Right cardiac atrium (tissue), 5 donors: ENCODE results near the gene PHKG1. TPM values are rescaled to one million over a fixed set of nuclear protein-coding genes. Genes with fewer than 3 reads are reported as not detected.
"Not testable (repeated sequence)": the region's sequence is repeated elsewhere in the genome, so short reads cannot be mapped to it uniquely, and the experiment has no call there.

Experiments used
- ATAC-seq, 2 donors: fragments of 200-7000 bp; cut with Tn5 transposase; one replicate each; pipeline versions ENCODE4 v1.8.0 to v1.9.1; 2020; ENCODE audit warnings: moderate library complexity in 2 of 2, mild to moderate bottlenecking in 1 of 2
- DNase-seq, 3 donors: peaks; one replicate each; pipeline ENCODE4 v3.0.0-alpha.2; 2020
- H3K27ac ChIP-seq: one replicate; pipeline ENCODE4 v1.5.1; 2013; ENCODE audit warnings: mild to moderate bottlenecking, low read length, control low read depth, moderate library complexity
- H3K27me3 ChIP-seq: one replicate; pipeline ENCODE4 v1.6.1; 2013; ENCODE audit not compliant: control insufficient read depth, insufficient read depth
- H3K4me1 ChIP-seq: one replicate; pipeline ENCODE4 v1.6.1; 2013; ENCODE audit warnings: low read length; ENCODE audit not compliant: control insufficient read depth, insufficient read depth
- H3K4me3 ChIP-seq: one replicate; pipeline ENCODE4 v1.5.1; 2013; ENCODE audit warnings: low read length, control low read depth
- H3K9me3 ChIP-seq: one replicate; pipeline ENCODE4 v1.6.1; 2013; ENCODE audit warnings: low read length; ENCODE audit not compliant: control insufficient read depth
- WGBS: extraction: QIAGEN DNeasy Blood & Tissue Kit; methylation state at CpG from one replicate; pipeline ENCODE4 v1.1.7; 2013; 5-methylcytosine and 5-hydroxymethylcytosine counted together
- intact Hi-C, 4 donors: fragments of 100-400 bp; cut with DNase I; formaldehyde crosslinking; loops; one replicate each; pipeline versions ENCODE4 v1.11.0 to v1.14.0; 2022 to 2023
- polyA plus RNA-seq: library from polyadenylated mRNA; stranded (reverse); fragments of 200-250 nt; gene quantifications from one replicate; pipeline ENCODE4 v1.2.3, GENCODE V29; 2013
- total RNA-seq, 4 donors: library from RNA; stranded (reverse); fragmentation: NEBNext Ultra II Directional; extraction: Animal tissue kit (Norgen Biotek cat#: 25700); gene quantifications; one replicate each; pipeline ENCODE4 v1.2.1, GENCODE V29; 2021
- donor health status: healthy with polysubstance abuse.
- donor health status: DM: no; HTN: yes; CAD: no.
- donor health status: DM: no; HTN: no; CAD: no.
- donor health status: DM: no; HTN: yes; CAD: no; lungs with severe emphysema.
- donor health status: DM: yes; HTN: yes; CAD: no.

Gene PHKG1
- total and polyA plus RNA-seq, 5 donors = 22.6 to 50.4 (median 24.5) TPM

DNA sequence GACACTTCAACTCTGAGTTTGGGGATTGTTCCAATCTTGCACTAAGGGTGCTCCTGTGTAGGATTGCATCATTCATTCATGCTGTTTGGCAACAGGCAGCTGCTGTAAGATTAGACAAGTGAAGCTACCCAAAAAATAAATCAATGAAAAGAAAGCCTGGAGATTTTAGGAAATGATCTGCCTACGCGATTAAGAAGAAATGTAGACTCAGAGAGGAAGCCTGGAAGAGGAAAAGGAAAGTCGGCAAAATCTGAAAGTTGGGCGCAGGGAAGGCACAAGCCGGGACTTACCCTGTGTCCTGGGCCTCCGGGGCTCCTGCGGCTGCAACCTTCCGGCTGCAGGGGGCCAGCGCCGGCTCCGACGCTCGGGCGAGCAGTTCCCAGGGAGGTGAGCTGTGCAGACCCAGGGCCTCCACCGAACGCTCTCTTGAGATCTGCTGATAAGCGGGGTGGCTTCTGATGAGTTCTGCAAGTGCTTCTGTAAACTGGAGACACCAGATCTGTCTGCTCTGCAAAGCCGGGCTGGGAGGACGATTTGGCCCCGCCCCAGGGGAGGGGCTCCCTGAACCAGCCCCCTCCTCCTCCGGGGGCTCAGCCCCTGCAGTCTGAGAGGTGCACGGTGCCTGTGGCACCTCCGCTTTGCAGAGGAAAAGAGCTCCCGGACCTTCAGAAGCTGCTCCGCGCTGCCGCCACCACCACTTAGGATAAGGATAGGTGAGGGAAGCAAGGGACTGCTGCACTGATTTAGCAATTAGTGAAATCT lies 58.9 kb downstream of the PHKG1 start:
- Histone ChIP-seq H3K9me3 (no peaks in the 10 kb centered on the region), H3K27ac (peak overlapping the region; percentile 15), H3K4me3 (peak overlapping the region; percentile 74), H3K27me3 (no peaks in the 10 kb centered on the region), H3K4me1 (no peaks in the 10 kb centered on the region)
- WGBS = 1% methylated on average over 27 of the region's 27 CpGs
- ATAC-seq = peak; percentile 89 to 92
- intact Hi-C loops = no loop called here
- DNase-seq = peak; percentile 39 to 82 (median 80)

DNA sequence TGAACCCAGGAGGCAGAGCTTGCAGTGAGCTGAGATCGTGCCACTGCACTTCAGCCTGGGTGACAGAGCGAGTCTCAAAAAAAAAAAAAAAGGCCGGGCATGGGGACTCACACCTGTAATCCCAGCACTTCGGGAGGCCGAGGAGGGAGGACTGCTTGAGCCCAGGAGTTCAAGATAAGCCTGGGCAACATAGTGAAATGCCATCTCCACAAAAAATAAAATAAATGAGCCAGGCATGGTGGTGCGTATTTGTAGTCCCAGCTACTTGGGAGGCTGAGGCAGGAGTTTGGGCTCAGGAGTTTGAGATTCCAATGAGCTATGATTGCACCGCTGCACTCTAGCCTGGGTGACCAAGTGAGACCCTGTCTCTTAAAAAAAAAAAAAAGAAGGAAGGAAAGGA lies 60.2 kb downstream of the PHKG1 start:
- intact Hi-C loops, H3K9me3 ChIP-seq, H3K27ac ChIP-seq, DNase-seq, H3K4me1 ChIP-seq, H3K4me3 ChIP-seq, H3K27me3 ChIP-seq, ATAC-seq: not testable (repeated sequence)
- WGBS = 96% methylated on average over 7 of the region's 7 CpGs

DNA sequence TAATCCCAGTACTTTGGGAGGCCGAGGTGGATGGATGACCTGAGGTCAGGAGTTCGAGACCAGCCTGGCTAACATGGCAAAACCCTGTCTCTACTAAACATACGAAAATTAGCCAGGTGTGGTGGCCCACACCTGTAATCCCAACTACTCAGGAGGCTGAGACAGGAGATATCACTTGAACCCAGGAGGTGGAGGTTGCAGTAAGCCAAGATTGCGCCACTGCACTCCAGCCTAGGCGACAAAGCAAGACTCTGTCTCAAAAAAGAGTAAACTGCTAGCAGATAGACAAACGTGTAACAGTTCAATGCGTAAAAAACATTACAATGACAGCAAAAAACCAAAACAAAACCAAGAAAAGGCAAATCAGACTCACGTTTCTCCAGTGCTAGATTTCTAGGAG lies 61.2 kb downstream of the PHKG1 start:
- 90% methylated on average over 8 of the region's 8 CpGs for WGBS
- ATAC-seq = not testable (repeated sequence)

DNA sequence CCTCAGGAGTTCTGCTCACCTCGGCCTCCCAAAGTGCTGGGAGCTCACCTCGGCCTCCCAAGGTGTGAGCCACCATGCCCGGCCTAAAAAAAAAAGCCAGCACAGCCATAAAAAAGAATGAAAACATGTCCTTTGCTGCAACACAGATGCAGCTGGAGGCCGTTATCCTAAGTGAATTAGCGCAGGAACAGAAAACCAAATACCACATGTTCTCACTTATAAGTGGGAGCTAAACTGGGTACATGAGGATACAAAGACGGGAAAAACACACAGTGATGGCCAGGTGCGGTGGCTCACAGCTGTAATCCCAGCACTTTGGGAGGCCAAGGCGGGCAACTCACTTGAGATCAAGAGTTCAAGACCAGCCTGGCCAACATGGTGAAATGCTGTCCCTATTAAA lies 62.4 kb downstream of the PHKG1 start:
- DNase-seq = no peak
- Histone ChIP-seq H3K4me3 (no peak overlapping the region), H3K27me3 (no peaks in the 10 kb centered on the region), H3K9me3 (no peaks in the 10 kb centered on the region), H3K4me1 (no peaks in the 10 kb centered on the region), H3K27ac (no peak overlapping the region)
- intact Hi-C loops = no loop called here
- no peak for ATAC-seq
- WGBS = 95% methylated on average over 8 of the region's 8 CpGs

More for the DNA sequence above, 61.2 kb downstream of the PHKG1 start:
- H3K4me1 ChIP-seq, H3K9me3 ChIP-seq, H3K4me3 ChIP-seq, DNase-seq, H3K27ac ChIP-seq, H3K27me3 ChIP-seq, intact Hi-C loops: not testable (repeated sequence)

Other genes with a start within 250 kb of the PHKG1 start
- gene SEPTIN14, start 230.2 kb downstream of the PHKG1 start, total RNA-seq = not detected
- gene SEPTIN14, start 230.2 kb downstream of the PHKG1 start, polyA plus RNA-seq = not detected
- gene ZNF713, start 205.5 kb downstream of the PHKG1 start, total RNA-seq = 1 to 10 TPM; 2.8 to 7.3 (median 3.5) TPM
- 2.0 TPM for gene ZNF713, start 205.5 kb downstream of the PHKG1 start, polyA plus RNA-seq
- 10 to 100 TPM; 16.6 to 22.2 (median 19.3) TPM for gene MRPS17, start 141.1 kb downstream of the PHKG1 start, total RNA-seq
- 19.1 TPM for gene MRPS17, start 141.1 kb downstream of the PHKG1 start, polyA plus RNA-seq
- gene NIPSNAP2, start 128.4 kb downstream of the PHKG1 start, total RNA-seq = 100 to 1,000 TPM; 209 to 280 (median 253) TPM
- 209 TPM for gene NIPSNAP2, start 128.4 kb downstream of the PHKG1 start, polyA plus RNA-seq
- gene PSPH, start 41.5 kb downstream of the PHKG1 start, total RNA-seq = 10 to 100 TPM; 10.8 to 19.1 (median 13.4) TPM
- 6.5 TPM for gene PSPH, start 41.5 kb downstream of the PHKG1 start, polyA plus RNA-seq
- 10 to 100 TPM; 58.5 to 72.6 (median 69.5) TPM for gene CCT6A, start 41.2 kb downstream of the PHKG1 start, total RNA-seq
- gene CCT6A, start 41.2 kb downstream of the PHKG1 start, polyA plus RNA-seq = 79.0 TPM
- gene SUMF2, start 28.7 kb downstream of the PHKG1 start, total RNA-seq = 10 to 100 TPM; 42.7 to 50.0 (median 44.4) TPM
- 39.8 TPM for gene SUMF2, start 28.7 kb downstream of the PHKG1 start, polyA plus RNA-seq
- gene CHCHD2, start 13.5 kb upstream of the PHKG1 start, total RNA-seq = 100 to 1,000 TPM; 376 to 473 (median 432) TPM
- 522 TPM for gene CHCHD2, start 13.5 kb upstream of the PHKG1 start, polyA plus RNA-seq
- not detected for gene NUPR2, start 23.5 kb upstream of the PHKG1 start, total RNA-seq
- not detected for gene NUPR2, start 23.5 kb upstream of the PHKG1 start, polyA plus RNA-seq